GM19467 (cell line): ENCODE data around the gene ETV6.
"Not testable (repeated sequence)": the region's sequence is repeated elsewhere in the genome, so short reads cannot be mapped to it uniquely, and the experiment has no call there.

Experiments used
- ATAC-seq: cut with Tn5 transposase; IDR thresholded peaks from one replicate; pipeline ENCODE4 v1.9.1; 2021; ENCODE audit warnings: mild to moderate bottlenecking, moderate library complexity; ENCODE audit not compliant: unreplicated experiment

ETV6 gene

GRCh38 chr12:11901701-11902524 is 252.4 kb downstream of the ETV6 start:
- ATAC-seq: no peak

DNA sequence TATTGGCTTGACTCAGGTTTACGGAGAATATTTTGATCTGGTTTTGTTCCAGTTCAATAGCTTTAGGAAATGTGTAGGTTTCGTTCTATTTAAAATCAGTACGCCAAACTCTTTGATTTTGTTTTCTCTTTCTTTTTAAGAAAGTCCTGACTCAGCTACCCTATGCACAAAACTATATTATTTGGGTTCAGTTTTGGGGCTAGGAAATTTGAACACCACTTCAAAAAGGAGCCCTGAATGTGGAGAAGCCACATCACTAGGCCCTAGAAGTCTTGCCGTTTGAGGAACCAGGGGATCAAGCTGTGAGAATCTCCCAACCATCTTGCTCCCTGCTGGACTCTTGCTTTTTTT is 253.0 kb downstream of the ETV6 start:
- ATAC-seq: no peak

DNA sequence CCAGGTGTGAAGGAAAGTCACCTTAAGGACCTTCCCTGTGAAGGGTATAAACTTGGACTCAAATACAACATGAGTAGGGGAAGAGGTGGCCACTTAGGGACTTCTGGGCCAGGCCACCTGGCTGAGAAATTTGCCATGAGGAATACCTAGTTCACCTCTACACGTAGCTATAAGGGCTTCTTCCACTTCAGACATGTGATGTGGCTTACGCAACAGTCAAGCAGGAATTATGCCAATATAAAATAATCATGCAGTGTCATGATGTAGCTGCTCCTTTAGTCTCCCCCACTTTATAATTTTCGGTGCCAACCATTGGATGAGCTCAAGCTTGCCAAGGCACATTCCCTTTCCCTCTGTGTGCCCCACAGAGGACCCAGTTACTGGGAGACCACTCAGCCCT is 254.7 kb downstream of the ETV6 start:
- no peak for ATAC-seq

- no peak for ATAC-seq
Observed at GRCh38 chr12:11905534-11905933, 256.1 kb downstream of the ETV6 start.

DNA sequence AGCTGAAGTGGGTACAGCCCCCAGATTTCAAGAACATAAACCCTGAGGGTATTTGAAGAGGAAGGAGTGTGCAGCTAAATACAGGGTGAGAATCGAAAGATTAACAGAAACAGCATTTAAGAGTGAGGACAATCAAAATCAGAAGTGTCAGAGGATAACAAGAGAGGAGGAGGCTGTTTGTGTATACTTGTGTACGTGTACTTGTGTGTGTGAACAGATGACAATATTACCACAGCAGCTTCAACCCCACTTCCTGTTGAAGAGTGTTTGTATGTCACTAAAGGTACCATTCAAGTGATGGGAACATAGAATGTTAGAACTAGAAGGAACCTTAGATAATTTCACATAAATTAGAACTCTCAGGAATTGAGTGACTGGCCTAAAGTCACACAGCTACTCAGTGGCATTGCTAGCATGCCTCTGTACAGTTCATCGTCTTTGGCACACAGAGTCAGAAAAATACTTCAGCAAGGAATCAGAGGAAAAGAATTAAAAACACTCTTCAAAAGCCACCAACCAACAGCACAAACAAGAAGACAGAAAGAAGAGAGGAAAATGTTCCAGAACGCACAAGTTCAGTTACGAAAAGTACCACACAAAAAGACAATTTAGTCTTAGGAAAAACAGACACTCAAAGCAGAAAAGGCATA is 256.9 kb downstream of the ETV6 start:
- ATAC-seq: no peak

DNA sequence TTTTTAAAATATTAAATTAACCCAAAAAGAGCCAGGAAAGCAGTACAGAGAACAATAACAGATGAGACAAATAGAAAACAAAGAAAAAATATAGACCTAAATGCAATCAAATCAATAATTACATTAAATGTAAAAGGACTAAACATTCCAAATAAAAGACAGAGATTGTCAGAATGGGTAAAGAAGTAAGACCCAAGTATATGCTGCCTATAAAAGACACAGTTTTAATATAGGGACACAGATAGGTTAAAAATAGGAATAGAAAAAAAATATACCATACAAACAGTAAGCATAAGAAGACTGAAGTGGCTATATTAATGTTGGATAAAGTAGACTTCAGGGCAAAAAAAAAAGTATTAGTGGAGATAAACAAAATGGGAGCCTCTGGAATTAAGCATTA is 258.2 kb downstream of the ETV6 start:
- ATAC-seq: no peak

- ATAC-seq: not testable (repeated sequence)
Observed at GRCh38 chr12:11909406-11909805, 259.9 kb downstream of the ETV6 start.

- no peak for ATAC-seq
Observed at GRCh38 chr12:11916113-11916512, 266.6 kb downstream of the ETV6 start.

GRCh38 chr12:11916771-11917170 is 267.3 kb downstream of the ETV6 start:
- no peak for ATAC-seq

DNA sequence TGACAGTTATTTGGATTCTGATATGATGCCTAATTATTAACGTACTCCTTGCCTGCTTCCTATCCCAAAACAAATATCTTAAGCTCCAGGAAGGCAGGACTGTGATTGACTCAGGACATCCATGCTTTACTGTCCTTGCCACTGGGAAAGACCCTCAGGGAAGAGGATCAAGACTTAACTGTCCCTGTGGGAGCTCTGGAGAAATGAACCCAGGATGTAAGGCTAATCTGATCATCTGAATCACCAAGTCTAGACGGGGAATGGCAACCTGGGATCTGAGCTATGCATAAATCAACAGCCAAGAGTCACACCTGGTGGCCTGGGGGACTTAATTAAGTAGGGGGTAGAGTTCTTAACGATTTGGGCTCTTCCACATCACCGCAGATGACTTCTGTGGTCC is 268.0 kb downstream of the ETV6 start:
- ATAC-seq: no peak

- no peak for ATAC-seq
Observed at GRCh38 chr12:11920231-11920630, 270.8 kb downstream of the ETV6 start.

- ATAC-seq: no peak
Observed at GRCh38 chr12:11922361-11922760, 272.9 kb downstream of the ETV6 start.

DNA sequence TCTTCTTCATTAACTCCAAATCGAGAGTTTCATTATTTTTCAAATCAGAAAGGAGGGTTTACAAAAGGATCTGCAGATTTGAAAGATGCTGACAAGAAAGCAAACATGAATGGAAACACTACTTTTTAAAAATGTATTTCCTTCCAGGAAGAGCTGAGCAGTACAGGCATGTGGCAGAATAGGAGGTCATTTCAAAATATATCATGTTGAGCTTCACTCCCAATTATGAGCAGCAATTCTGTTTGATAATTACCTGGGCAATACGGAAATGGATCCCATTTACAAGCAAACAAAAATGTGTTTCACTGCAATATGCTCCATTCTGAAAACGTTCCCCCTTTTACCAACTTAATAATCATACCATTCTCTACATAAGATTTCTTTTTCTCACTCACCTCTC is 273.6 kb downstream of the ETV6 start:
- ATAC-seq: no peak

GRCh38 chr12:11927286-11927935 is 277.9 kb downstream of the ETV6 start:
- ATAC-seq: no peak

DNA sequence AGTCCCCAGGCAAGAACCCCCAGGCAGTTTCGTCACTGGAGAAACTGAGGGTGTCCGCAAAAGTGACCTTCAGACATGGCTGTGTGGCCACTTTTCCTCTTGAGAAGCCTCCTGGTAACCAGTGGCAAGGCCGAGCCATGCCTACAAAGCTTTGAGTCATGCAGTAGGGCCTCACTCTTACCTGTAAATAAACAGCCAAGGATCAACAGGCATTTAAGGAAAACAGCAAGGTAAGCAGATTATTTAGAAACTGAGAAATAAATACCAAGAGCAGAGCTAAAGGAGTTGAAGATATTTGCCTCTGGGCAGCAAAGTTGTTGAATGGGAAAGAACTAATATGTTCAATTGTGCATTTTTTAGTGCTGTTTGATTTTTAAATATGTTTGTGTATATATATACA is 280.2 kb downstream of the ETV6 start:
- ATAC-seq: no peak

GRCh38 chr12:11939223-11939622 is 289.7 kb downstream of the ETV6 start:
- no peak for ATAC-seq

DNA sequence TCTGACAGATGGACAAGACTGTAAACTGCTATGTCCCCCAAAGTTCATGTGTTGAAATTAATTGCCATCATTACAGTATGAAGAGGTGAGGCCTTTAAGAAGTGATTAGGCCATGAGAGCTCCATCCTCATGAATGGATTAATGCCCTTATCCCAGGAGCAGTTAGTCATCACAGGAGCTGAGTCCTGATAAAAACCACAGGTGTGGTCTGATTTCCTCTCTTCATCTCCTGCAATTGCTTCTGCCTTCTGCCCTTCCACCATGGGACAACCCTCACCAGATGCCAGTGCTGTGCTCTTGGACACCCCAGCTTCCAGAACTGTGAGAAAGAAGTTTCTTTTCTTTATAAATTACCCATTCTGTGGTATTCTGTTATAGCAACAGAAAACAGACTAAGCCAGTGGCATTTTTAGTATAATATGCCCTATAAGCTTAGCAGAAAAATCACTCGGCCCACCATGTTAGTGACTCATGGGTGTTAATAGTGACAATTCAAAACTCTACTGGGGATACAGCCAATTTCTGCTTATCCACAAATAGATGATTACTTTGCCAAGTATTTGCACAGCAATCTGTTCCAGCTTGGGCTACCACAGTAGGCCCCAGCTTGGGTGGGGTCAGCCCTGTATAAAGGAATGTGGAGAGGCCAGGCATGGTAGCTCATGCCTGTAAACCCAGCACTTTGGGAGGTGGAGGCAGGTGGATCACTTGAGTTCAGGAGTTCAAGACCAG is 292.3 kb downstream of the ETV6 start:
- ATAC-seq: no peak

- no peak for ATAC-seq
Observed at GRCh38 chr12:11943919-11944700, 294.6 kb downstream of the ETV6 start.
